Uterus (tissue), 4 donors: ENCODE results near the gene MED10. TPM values are rescaled to one million over a fixed set of nuclear protein-coding genes. Genes with fewer than 3 reads are reported as not detected.

Experiments used
- DNase-seq, 2 donors: peaks; one replicate each; pipeline ENCODE4 v3.0.0-alpha.2; 2019 to 2020
- H3K27ac ChIP-seq, 2 donors: fragments of 200-600 bp; sonication (generic); 1 replicate in 1 of 2; 2 replicates in 1 of 2; pipeline ENCODE4 v1.5.1; 2016 to 2018
- H3K27me3 ChIP-seq, 2 donors: fragments of 200-600 bp; sonication (generic); one replicate each; pipeline ENCODE4 v1.5.1; 2018 to 2019; ENCODE audit warnings: control low read depth in 1 of 2
- H3K36me3 ChIP-seq, 2 donors: fragments of 200-600 bp; sonication (generic); one replicate each; pipeline ENCODE4 v1.5.1; 2019; ENCODE audit warnings: control low read depth in 1 of 2
- H3K4me1 ChIP-seq, 2 donors: fragments of 200-600 bp; sonication (generic); one replicate each; pipeline ENCODE4 v1.5.1; 2018 to 2019; ENCODE audit warnings: control low read depth in 1 of 2
- H3K4me3 ChIP-seq, 2 donors: fragments of 200-600 bp; sonication (generic); 1 replicate in 1 of 2; 2 replicates in 1 of 2; pipeline ENCODE4 v1.5.1; 2018 to 2019; ENCODE audit warnings: mild to moderate bottlenecking in 1 of 2
- H3K9me3 ChIP-seq, 2 donors: fragments of 200-600 bp; sonication (generic); one replicate each; pipeline ENCODE4 v1.5.1; 2019; ENCODE audit warnings: control low read depth in 1 of 2
- CTCF ChIP-seq, 4 experiments: fragments of 200-600 bp in 2 of 4; fragments of 450-650 bp in 2 of 4; sonication (generic) in 2 of 4; IDR thresholded peaks; one replicate each; pipeline ENCODE4 v1.5.1; 2016 to 2019; ENCODE audit warnings: antibody characterized with exemption in 4 of 4, mild to moderate bottlenecking in 2 of 4, moderate library complexity in 1 of 4
- POLR2A ChIP-seq, 2 donors: fragments of 450-650 bp; IDR thresholded peaks; one replicate each; pipeline ENCODE4 v1.6.1; 2016; ENCODE audit warnings: antibody characterized with exemption in 2 of 2, mild to moderate bottlenecking in 1 of 2, moderate library complexity in 1 of 2
- intact Hi-C: fragments of 100-400 bp; cut with DNase I; formaldehyde crosslinking; loops from one replicate; pipeline ENCODE4 v1.15.1; 2023; ENCODE audit warnings: low total_unique reads
- total RNA-seq, 4 donors: library from RNA; depleted of rRNA in 3 of 4; stranded (reverse); fragments of >200 nt in 3 of 4; gene quantifications; one replicate each; pipeline versions ENCODE4 v1.1.0 to v1.2.4, GENCODE V29; 2014 to 2023
- donor health status: DM: yes; HTN: yes; CAD: no.

The MED10 gene
- total RNA-seq, 4 donors from 2014 or later: 5.1 to 32.6 (median 20.6) TPM

- no peak overlapping the region for H3K27ac ChIP-seq
- DNase-seq: no peak
- no peak overlapping the region for H3K4me3 ChIP-seq
- H3K27me3 ChIP-seq: no peaks in the 10 kb centered on the region
- H3K36me3 ChIP-seq: no peaks in the 10 kb centered on the region
- H3K9me3 ChIP-seq: no peaks in the 10 kb centered on the region
- no peaks in the 10 kb centered on the region for H3K4me1 ChIP-seq
- intact Hi-C loops: no loop called here
- TF ChIP-seq POLR2A (IDR thresholded peaks at IDR 0.05) (no peak), CTCF (IDR thresholded peaks at IDR 0.05) (no peak)
Observed at GRCh38 chr5:6405591-6405990, 27.2 kb upstream of the MED10 start.

GRCh38 chr5:6404129-6404528, 25.8 kb upstream of the MED10 start:
- H3K27ac ChIP-seq: no peak overlapping the region
- no peaks in the 10 kb centered on the region for H3K4me1 ChIP-seq
- H3K9me3 ChIP-seq: no peaks in the 10 kb centered on the region
- H3K36me3 ChIP-seq: no peaks in the 10 kb centered on the region
- H3K4me3 ChIP-seq: no peak overlapping the region
- no peak for DNase-seq
- H3K27me3 ChIP-seq: no peaks in the 10 kb centered on the region
- no peak for TF ChIP-seq POLR2A (IDR thresholded peaks at IDR 0.05)
- no peak for TF ChIP-seq CTCF (IDR thresholded peaks at IDR 0.05)
- intact Hi-C loops: loop anchor here (5.0 kb wide), 1 partner anchor 328 kb away; no protein-coding TSS in a partner anchor

- DNase-seq: no peak
- intact Hi-C loops: loop anchor here (5.0 kb wide), 1 partner anchor 329 kb away; no protein-coding TSS in a partner anchor
- no peak overlapping the region for H3K4me3 ChIP-seq
- no peaks in the 10 kb centered on the region for H3K9me3 ChIP-seq
- H3K36me3 ChIP-seq: no peaks in the 10 kb centered on the region
- H3K27me3 ChIP-seq: no peaks in the 10 kb centered on the region
- no peak for TF ChIP-seq CTCF (IDR thresholded peaks at IDR 0.05)
- TF ChIP-seq POLR2A (IDR thresholded peaks at IDR 0.05): no peak
- H3K27ac ChIP-seq: no peak overlapping the region
- no peaks in the 10 kb centered on the region for H3K4me1 ChIP-seq
Observed at GRCh38 chr5:6403416-6403815, 25.1 kb upstream of the MED10 start.

GRCh38 chr5:6402939-6403338, 24.6 kb upstream of the MED10 start:
- TF ChIP-seq CTCF (IDR thresholded peaks at IDR 0.05) (no peak), POLR2A (IDR thresholded peaks at IDR 0.05) (no peak)
- H3K27ac ChIP-seq: no peak overlapping the region
- H3K27me3 ChIP-seq: no peaks in the 10 kb centered on the region
- no peak overlapping the region for H3K4me3 ChIP-seq
- H3K9me3 ChIP-seq: no peaks in the 10 kb centered on the region
- H3K36me3 ChIP-seq: no peaks in the 10 kb centered on the region
- intact Hi-C loops: loop anchor here (5.0 kb wide), 1 partner anchor 329 kb away; no protein-coding TSS in a partner anchor
- DNase-seq: no peak
- no peaks in the 10 kb centered on the region for H3K4me1 ChIP-seq

GRCh38 chr5:6401410-6401809, 23.1 kb upstream of the MED10 start:
- H3K27ac ChIP-seq: no peak overlapping the region

More at GRCh38 chr5:6401410-6401809, 23.1 kb upstream of the MED10 start:
- DNase-seq: no peak
- intact Hi-C loops: loop anchor here (5.0 kb wide), 1 partner anchor 331 kb away; no protein-coding TSS in a partner anchor
- H3K4me1 ChIP-seq: no peaks in the 10 kb centered on the region
- H3K4me3 ChIP-seq: no peak overlapping the region
- H3K36me3 ChIP-seq: no peaks in the 10 kb centered on the region
- no peaks in the 10 kb centered on the region for H3K9me3 ChIP-seq
- TF ChIP-seq CTCF (IDR thresholded peaks at IDR 0.05) (no peak), POLR2A (IDR thresholded peaks at IDR 0.05) (no peak)
- H3K27me3 ChIP-seq: no peaks in the 10 kb centered on the region
